DMS53 (cell line): Measurements from ENCODE around the gene POTED.
"Not testable (repeated sequence)": the region's sequence is repeated elsewhere in the genome, so short reads cannot be mapped to it uniquely, and the experiment has no call there.

Experiments used
- DNase-seq: peaks from one replicate; lab custom pipeline; 2025; lab: John Stamatoyannopoulos, UW

The POTED gene

GRCh38 chr21:13609477-13609876, at the start of gene POTED:
POTED (plus strand) TSS chr21:13609777; CDS start chr21:13610229, 452 bp downstream.
- DNase-seq = not testable (repeated sequence)

GRCh38 chr21:13650101-13650500, 40.5 kb downstream of the POTED start:
- not testable (repeated sequence) for DNase-seq

- not testable (repeated sequence) for DNase-seq
Measured at GRCh38 chr21:13651746-13652145, 42.2 kb downstream of the POTED start.
